ENCODE measurements around the gene FBXO8. TPM values are rescaled to one million over a fixed set of nuclear protein-coding genes. Genes with fewer than 3 reads are reported as not detected.

Gene FBXO8
- total RNA-seq, 1 experiment from 2014 or later = 5.8 TPM

- ATAC-seq (no peak), DNase-seq (ENCODE audit: low read depth, low spot score) (no peak)
- in situ Hi-C loops (cut with HindIII; ENCODE audit: low pct_unique_long_range_greater_than_20kb, low sequenced_read_pairs) = no loop called here
- TF ChIP-seq CTCF (IDR thresholded peaks at IDR 0.05) (no peak), SIN3A (IDR thresholded peaks at IDR 0.05; ENCODE audit: borderline replicate concordance, insufficient read depth, low read depth, low read length) (no peak), TCF7L2 (IDR thresholded peaks at IDR 0.05; ENCODE audit: low read depth, low read length) (no peak)
- BruUV-seq (replicated peaks) = no TSS peak
- Histone ChIP-seq H3K4me3 (ENCODE audit: low read depth in 2 of 2, low read length in 2 of 2) (no peak overlapping the region), H3K27ac (ENCODE audit: low read length) (no peak overlapping the region), H3K27me3 (ENCODE audit: control insufficient read depth, insufficient read depth, low read length) (no peaks in the 10 kb centered on the region), H3K9me3 (ENCODE audit: control insufficient read depth, insufficient read depth, low read depth, low read length) (no peaks in the 10 kb centered on the region), H3K36me3 (ENCODE audit: control insufficient read depth, insufficient read depth, low read length) (peaks cover 6% of the 10 kb centered on the region), H3K4me1 (ENCODE audit: control insufficient read depth, insufficient read depth, low read length) (peaks cover 3% of the 10 kb centered on the region; the same call in 1 of the 2 replicates)
- intact Hi-C loops (cut with micrococcal nuclease; ENCODE audit: unreplicated experiment) = no loop called here
- ChIA-PET POLR2A (no interaction called here), CTCF (no interaction called here)
Measured at GRCh38 chr4:174279433-174280155, 3.9 kb downstream of the FBXO8 start.

GRCh38 chr4:174278467-174278866, 5.0 kb downstream of the FBXO8 start:
- H3K4me3 ChIP-seq (ENCODE audit: low read depth in 2 of 2, low read length in 2 of 2) = no peak overlapping the region
- POLR2A ChIA-PET = no interaction called here
- intact Hi-C loops (cut with micrococcal nuclease; ENCODE audit: unreplicated experiment) = no loop called here

More at GRCh38 chr4:174278467-174278866, 5.0 kb downstream of the FBXO8 start:
- H3K9me3 ChIP-seq (ENCODE audit: control insufficient read depth, insufficient read depth, low read depth, low read length) = no peaks in the 10 kb centered on the region
- BruUV-seq (replicated peaks) = no TSS peak
- TF ChIP-seq POLR2AphosphoS5 (IDR thresholded peaks at IDR 0.05; ENCODE audit: low read depth, low read length) (no peak), TCF7L2 (IDR thresholded peaks at IDR 0.05; ENCODE audit: low read depth, low read length) (no peak), REST (IDR thresholded peaks at IDR 0.05; ENCODE audit: insufficient read depth in 1 of 2, low read depth in 2 of 2, low read length in 1 of 2) (no peak), SIN3A (IDR thresholded peaks at IDR 0.05; ENCODE audit: borderline replicate concordance, insufficient read depth, low read depth, low read length) (no peak), CTCF (IDR thresholded peaks at IDR 0.05) (no peak)
- H3K36me3 ChIP-seq (ENCODE audit: control insufficient read depth, insufficient read depth, low read length) = peaks cover 2% of the 10 kb centered on the region; the same call in 1 of the 2 replicates
- in situ Hi-C loops (cut with HindIII; ENCODE audit: low pct_unique_long_range_greater_than_20kb, low sequenced_read_pairs) = no loop called here
- peaks cover 3% of the 10 kb centered on the region; the same call in 1 of the 2 replicates for H3K4me1 ChIP-seq (ENCODE audit: control insufficient read depth, insufficient read depth, low read length)
- H3K27me3 ChIP-seq (ENCODE audit: control insufficient read depth, insufficient read depth, low read length) = no peaks in the 10 kb centered on the region
- CTCF ChIA-PET = no interaction called here
- ATAC-seq (no peak), DNase-seq (ENCODE audit: low read depth, low spot score) (no peak)
- H3K27ac ChIP-seq (ENCODE audit: low read length) = no peak overlapping the region
